Fibroblast of lung (primary cell): ENCODE measurements around the gene MFAP4. TPM values are rescaled to one million over a fixed set of nuclear protein-coding genes. Genes with fewer than 3 reads are reported as not detected.
A peak's percentile ranks its signal among the peaks of the same experiment; 100 is the strongest.

ENCODE experiments used
- DNase-seq, 2 donors: peaks; one replicate each; pipeline versions ENCODE4 v3.0.0 to v3.0.0-alpha.2; 2010; ENCODE audit warnings: low read depth in 2 of 2
- H2AFZ ChIP-seq: 2 replicates; pipeline ENCODE4 v1.5.1; 2012; ENCODE audit warnings: low read length, control low read depth, inconsistent platforms
- H3K27ac ChIP-seq: 2 replicates; pipeline ENCODE4 v1.5.1; 2011; ENCODE audit warnings: low read length, control low read depth; ENCODE audit not compliant: insufficient read depth
- H3K27me3 ChIP-seq: 2 replicates; pipeline ENCODE4 v1.5.1; 2011; ENCODE audit warnings: mild to moderate bottlenecking, low read length; ENCODE audit not compliant: control insufficient read depth, insufficient read depth
- H3K36me3 ChIP-seq: 2 replicates; pipeline ENCODE4 v1.5.1; 2011; ENCODE audit warnings: low read length; ENCODE audit not compliant: control insufficient read depth, insufficient read depth
- H3K4me1 ChIP-seq: 2 replicates; pipeline ENCODE4 v1.5.1; 2011; ENCODE audit warnings: low read length; ENCODE audit not compliant: control insufficient read depth, insufficient read depth; ENCODE audit errors: extremely low read depth
- H3K4me2 ChIP-seq: 2 replicates; pipeline ENCODE4 v1.5.1; 2011; ENCODE audit warnings: low read length, control low read depth; ENCODE audit not compliant: insufficient read depth; ENCODE audit errors: extremely low read depth
- H3K4me3 ChIP-seq, 4 experiments: fragments of 200-600 bp in 1 of 4; sonication (generic) in 1 of 4; replicated peaks in 1 of 4; 2 replicates each; pipeline ENCODE4 v1.5.1; 2011 to 2016; ENCODE audit warnings: low read length in 4 of 4, low read depth in 3 of 4, mild to moderate bottlenecking in 3 of 4, control low read depth in 2 of 4, inconsistent platforms in 1 of 4, mixed read lengths in 1 of 4; ENCODE audit not compliant: insufficient read depth in 1 of 4; ENCODE audit errors: control extremely low read depth in 1 of 4
- H3K79me2 ChIP-seq: 2 replicates; pipeline ENCODE4 v1.5.1; 2012; ENCODE audit warnings: mild to moderate bottlenecking, low read length, inconsistent platforms; ENCODE audit not compliant: control insufficient read depth, insufficient read depth
- H3K9ac ChIP-seq: 2 replicates; pipeline ENCODE4 v1.5.1; 2011; ENCODE audit warnings: mild to moderate bottlenecking, low read length, control low read depth; ENCODE audit not compliant: insufficient read depth
- H3K9me3 ChIP-seq: 2 replicates; pipeline ENCODE4 v1.5.1; 2012; ENCODE audit warnings: low read depth, low read length; ENCODE audit not compliant: control insufficient read depth, insufficient read depth
- H4K20me1 ChIP-seq: 2 replicates; pipeline ENCODE4 v1.5.1; 2011; ENCODE audit warnings: low read length; ENCODE audit not compliant: control insufficient read depth, insufficient read depth; ENCODE audit errors: extremely low read depth
- CTCF ChIP-seq, 2 donors: IDR thresholded peaks in 1 of 2; conservative IDR thresholded peaks in 1 of 2; 1 replicate in 1 of 2; 2 replicates in 1 of 2; pipeline ENCODE4 v1.5.1; 2011 to 2012; ENCODE audit warnings: low read length in 2 of 2, control low read depth in 1 of 2, inconsistent platforms in 1 of 2, low read depth in 1 of 2, mild to moderate bottlenecking in 1 of 2
- EZH2 ChIP-seq: IDR thresholded peaks from 2 replicates; pipeline ENCODE4 v1.5.1; 2012; ENCODE audit warnings: low read length, control low read depth, mild to moderate bottlenecking; ENCODE audit errors: missing control alignments
- polyA plus RNA-seq, 2 donors: library from polyadenylated mRNA; depleted of rRNA in 1 of 2; stranded (reverse) in 1 of 2; unstranded in 1 of 2; fragments of >200 nt; gene quantifications; 2 replicates each; pipeline ENCODE4 v1.2.1, GENCODE V29; 2011 to 2012; ENCODE audit warnings: missing spikeins in 1 of 2
- total RNA-seq: library from RNA; depleted of rRNA; stranded (reverse); fragments of >200 nt; gene quantifications from 2 replicates; pipeline ENCODE4 v1.2.1, GENCODE V29; 2014

The MFAP4 gene
- total and polyA plus RNA-seq, 2 donors (not counting 1 experiment from before 2014, with no cell fraction given), result 53.3 to 81.3 TPM

- TF ChIP-seq CTCF (conservative IDR thresholded peaks at IDR 0.05 in 1 of 2, IDR thresholded peaks at IDR 0.05 in 1 of 2; ENCODE audit: low read depth in 1 of 2, low read length in 2 of 2) (no peak), EZH2 (no peak)
- Histone ChIP-seq H2AFZ (no peak overlapping the region), H3K9ac (no peak overlapping the region), H3K27me3 (no peaks in the 10 kb centered on the region), H3K4me2 (no peak overlapping the region), H3K79me2 (peaks cover 16% of the 10 kb centered on the region), H4K20me1 (no peaks in the 10 kb centered on the region), H3K36me3 (peaks cover 38% of the 10 kb centered on the region), H3K9me3 (no peaks in the 10 kb centered on the region), H3K4me3 (peak overlapping the region in 1 of 4 experiments; percentile 68), H3K4me1 (peaks cover 56% of the 10 kb centered on the region), H3K27ac (peak overlapping the region; percentile 59)
- DNase-seq, result peak in 1 of 2 donors; percentile 44
Observed at GRCh38 chr17:19383681-19384470, 3.1 kb downstream of the MFAP4 start.

- Histone ChIP-seq H3K9ac (no peak overlapping the region), H2AFZ (no peak overlapping the region), H3K36me3 (peaks cover 38% of the 10 kb centered on the region), H3K4me1 (peaks cover 47% of the 10 kb centered on the region), H3K27ac (no peak overlapping the region), H3K79me2 (peaks cover 20% of the 10 kb centered on the region), H3K27me3 (no peaks in the 10 kb centered on the region), H3K4me2 (peak overlapping the region; percentile 26), H3K9me3 (no peaks in the 10 kb centered on the region), H4K20me1 (no peaks in the 10 kb centered on the region), H3K4me3 (no peak overlapping the region)
- no peak for DNase-seq
- no peak for TF ChIP-seq EZH2
- no peak for TF ChIP-seq CTCF (conservative IDR thresholded peaks at IDR 0.05 in 1 of 2, IDR thresholded peaks at IDR 0.05 in 1 of 2; ENCODE audit: low read depth in 1 of 2, low read length in 2 of 2)
Observed at GRCh38 chr17:19382531-19383444, 4.2 kb downstream of the MFAP4 start.

- H3K9ac ChIP-seq, result no peak overlapping the region
- no peak overlapping the region for H2AFZ ChIP-seq
- no peak for DNase-seq
- H3K27me3 ChIP-seq, result no peaks in the 10 kb centered on the region
- no peaks in the 10 kb centered on the region for H4K20me1 ChIP-seq
- TF ChIP-seq CTCF (conservative IDR thresholded peaks at IDR 0.05 in 1 of 2, IDR thresholded peaks at IDR 0.05 in 1 of 2; ENCODE audit: low read depth in 1 of 2, low read length in 2 of 2) (no peak), EZH2 (no peak)
- H3K9me3 ChIP-seq, result no peaks in the 10 kb centered on the region
- H3K36me3 ChIP-seq, result peaks cover 38% of the 10 kb centered on the region
- peaks cover 44% of the 10 kb centered on the region for H3K4me1 ChIP-seq
- no peak overlapping the region for H3K4me3 ChIP-seq
- no peak overlapping the region for H3K27ac ChIP-seq
- peaks cover 20% of the 10 kb centered on the region for H3K79me2 ChIP-seq
- no peak overlapping the region for H3K4me2 ChIP-seq
Observed at GRCh38 chr17:19381741-19382444, 5.1 kb downstream of the MFAP4 start.
